GM19240 (cell line): Measurements from ENCODE around the gene RPL19.

ENCODE experiments used
- DNase-seq: peaks from one replicate; pipeline ENCODE4 v3.0.0; 2011; ENCODE audit warnings: low spot score; ENCODE audit not compliant: insufficient read length

The RPL19 gene

DNA sequence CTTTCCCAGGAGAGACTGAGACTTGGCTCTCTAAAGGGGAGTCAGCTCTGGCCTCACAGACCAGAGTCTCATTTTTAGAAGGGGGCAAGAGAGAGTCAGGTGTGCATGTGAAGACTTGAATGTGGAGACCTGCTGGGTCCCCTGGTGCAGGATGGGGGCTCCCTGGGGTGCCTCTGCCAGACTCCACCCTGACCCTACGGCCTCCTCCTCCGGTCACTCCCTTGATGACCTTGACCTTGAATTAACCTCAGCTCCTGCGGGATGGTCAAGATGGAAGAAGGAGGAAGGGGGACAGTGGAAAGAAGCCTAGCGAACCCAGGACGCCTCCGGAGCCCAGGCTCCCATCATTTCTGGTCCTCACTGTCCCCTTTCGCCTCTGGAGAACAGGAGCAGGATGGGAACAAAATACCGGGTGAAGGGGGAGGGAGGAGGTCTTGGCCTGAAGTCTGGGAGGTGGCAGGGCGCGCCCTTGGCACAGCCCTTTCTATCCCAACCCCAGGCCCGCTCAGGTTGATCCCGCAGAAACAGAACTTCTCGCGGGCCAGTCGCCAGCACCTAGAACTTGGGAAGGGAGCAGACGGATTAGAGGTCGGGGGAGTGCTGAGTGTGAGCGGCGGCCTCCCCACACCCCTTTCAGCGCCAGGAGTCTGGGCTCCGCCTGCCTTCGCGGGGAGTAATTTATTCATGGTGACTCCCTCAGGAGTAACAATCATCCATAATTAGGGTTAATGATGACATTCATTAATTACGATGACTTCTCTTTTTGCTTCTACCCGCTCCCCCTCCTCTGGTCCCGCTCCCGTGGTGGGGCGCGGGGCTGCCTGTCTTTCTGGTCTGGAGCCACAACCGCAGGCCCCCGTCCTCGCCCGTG lies 24.1 kb downstream of the RPL19 start:
- no peak for DNase-seq

DNA sequence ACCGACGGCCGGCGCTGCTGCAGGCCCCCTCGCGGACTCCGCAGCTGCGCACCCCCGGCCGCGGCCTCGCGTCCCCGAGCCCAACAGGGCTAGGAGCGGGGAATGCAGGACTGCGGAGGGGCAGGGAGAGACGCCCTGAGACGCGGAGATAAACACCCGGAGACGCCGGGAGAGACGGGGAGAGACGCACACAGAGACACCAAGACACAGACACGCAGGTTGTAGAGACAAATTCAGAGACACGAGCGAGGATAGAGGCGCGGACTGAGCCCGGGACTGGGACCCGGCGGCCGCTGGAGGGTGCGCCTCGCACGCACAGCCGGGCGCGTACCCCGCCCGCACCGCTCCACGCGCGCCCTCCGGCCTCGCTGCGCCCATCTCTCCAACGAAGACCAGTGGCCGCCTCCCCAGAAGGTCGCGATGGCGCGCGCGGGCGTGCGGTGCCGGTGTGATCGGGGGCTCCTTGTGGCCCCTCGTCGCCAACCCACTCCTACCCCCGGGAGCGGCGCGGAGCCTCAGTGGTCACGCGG lies 24.8 kb downstream of the RPL19 start:
- no peak for DNase-seq

DNA sequence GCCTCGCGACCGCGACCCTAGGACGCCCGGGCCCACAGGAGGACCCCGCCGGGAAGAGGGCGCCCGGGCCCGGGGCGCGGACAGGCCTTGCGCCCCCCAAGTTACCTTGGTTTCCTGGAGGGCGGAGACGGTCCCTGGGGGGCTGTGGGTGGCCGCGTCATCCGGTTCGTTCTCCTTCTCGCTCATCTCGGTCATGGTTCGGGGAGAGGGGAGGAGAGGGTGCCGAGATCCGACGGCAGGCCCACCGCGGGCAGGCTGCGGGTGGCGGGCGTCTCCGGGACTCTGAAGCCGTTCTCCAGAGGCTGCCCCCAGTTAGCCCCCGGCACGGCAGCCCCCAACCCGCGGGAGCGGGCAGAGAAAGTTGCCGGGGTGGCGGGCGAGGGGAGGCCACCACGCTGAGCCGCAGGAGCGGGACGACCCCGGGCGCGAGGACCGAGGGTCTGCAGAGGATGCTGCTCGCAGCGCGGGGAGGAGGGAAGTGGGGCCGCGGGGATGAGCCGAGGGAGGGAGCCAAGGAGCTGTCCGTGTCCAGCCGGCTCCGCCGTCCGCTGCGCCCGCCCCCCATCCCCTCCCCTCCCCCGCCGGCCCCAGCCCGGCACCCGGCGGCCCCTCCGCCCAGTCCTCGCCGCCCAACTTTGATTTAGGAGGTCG lies 25.4 kb downstream of the RPL19 start, which contains the start of gene STAC2:
TSS of gene STAC2 (minus strand) at position 638 of the 651 bp plus-strand sequence. CDS start at position 195, 443 bp downstream.
- DNase-seq = no peak

DNA sequence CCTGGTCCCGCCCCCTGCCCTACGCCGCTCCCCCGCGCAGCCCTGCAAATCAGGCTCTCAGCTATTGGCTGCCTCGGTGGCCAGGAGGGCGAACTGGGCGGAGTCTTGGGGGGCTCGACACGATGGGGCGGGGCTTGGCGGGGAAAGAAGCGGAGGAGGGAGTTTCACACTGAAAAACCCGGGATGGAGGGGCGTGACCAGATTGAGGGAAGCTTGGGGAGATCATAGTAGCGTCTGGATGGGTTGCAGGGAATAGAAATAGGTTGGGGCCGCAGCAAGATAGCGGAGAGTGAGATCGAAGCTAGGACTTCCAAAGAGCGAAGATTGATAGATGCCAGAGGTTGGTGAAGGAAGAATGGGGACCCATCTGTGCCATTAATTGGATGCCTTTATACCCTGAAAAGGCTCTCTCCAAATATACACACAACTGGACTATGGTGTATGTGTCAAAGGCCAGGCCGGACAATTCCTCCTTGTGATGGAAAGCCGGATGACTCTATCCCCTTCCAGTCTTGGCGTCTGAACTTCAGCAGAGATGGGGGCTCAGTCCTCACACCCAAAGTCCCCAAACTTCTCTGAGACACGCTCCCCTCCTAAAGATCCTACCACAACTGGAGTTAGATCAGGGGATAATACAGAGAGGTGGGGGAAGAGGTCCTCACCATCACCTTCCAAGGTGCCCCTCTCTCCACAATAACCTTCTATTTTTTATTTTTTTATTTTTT lies 26.0 kb downstream of the RPL19 start:
- no peak for DNase-seq

DNA sequence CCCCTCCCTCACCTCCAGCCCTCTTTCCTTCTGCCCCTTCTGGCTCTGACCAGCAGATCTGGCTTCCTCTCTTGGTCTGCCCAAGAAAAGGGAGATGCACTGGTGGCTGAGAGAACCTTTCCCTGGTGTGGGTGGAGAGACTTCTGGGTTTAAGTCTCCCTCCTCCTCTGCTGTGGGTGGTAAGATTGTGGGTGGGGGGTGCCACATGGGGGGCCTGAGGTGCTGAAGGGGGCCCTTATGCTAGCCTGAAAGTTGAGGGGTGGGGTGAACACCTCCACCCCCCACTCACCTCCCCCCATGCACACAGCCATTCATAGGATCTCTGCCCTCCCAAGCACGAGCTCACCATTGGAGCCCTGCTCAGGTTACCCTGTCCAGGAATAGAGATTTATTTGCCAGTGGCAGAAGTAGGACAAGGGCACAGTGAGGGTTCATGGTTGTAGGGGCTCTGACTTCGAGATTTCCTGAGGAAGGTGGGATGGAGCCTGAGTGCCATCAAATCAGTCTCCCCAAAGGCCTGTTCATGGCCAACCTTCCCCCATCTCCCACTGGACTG lies 27.4 kb downstream of the RPL19 start:
- DNase-seq = no peak

DNA sequence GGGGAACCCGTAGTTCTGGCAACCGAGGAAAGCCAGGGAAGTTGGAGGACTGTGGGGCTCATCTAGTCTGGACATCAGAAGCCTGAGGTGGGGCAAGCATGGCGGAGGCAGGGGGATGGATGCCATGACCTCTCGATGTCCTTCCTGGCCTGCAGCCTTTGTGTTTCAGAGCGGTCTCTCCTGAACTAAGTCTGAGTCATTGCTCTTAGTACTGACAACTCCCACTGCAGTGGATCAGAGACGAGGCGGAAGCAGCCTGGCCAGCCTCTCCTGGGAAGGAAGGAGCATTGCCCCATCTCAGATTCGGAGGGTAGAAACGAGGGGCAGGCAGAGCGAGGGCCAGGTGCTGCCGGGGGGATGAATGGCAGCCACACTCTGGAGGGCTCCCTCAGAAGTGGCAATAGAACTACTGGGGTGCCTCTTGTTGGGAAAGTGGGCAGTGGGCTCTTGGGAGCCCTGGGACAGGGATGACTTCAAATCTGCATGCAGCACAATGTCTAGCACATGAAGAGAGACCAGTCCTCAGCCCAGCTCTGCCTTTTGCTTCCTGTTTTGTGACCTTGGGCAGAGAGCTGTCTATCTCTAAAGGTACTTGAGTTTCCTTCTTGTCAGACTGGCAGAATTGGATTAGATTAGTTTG lies 29.3 kb downstream of the RPL19 start:
- DNase-seq = no peak

DNA sequence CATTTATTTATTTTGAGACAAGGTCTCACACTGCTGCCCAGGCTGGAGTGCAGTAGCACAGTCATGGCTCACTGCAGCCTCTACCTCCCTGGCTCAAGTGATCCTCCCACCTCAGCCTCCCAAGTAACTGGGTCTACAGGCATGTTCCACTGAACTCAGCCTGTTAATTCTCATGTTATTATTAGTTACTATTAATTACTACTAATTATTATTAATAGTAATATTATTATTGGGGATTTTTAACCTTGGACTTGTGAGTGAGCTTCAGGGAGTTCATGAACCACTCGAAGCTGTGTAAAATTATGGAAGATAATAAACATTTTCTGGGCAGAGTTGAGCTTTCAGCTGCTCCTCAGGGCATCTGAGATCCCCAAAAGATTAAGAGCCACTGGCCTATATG lies 30.3 kb downstream of the RPL19 start:
- DNase-seq = no peak

DNA sequence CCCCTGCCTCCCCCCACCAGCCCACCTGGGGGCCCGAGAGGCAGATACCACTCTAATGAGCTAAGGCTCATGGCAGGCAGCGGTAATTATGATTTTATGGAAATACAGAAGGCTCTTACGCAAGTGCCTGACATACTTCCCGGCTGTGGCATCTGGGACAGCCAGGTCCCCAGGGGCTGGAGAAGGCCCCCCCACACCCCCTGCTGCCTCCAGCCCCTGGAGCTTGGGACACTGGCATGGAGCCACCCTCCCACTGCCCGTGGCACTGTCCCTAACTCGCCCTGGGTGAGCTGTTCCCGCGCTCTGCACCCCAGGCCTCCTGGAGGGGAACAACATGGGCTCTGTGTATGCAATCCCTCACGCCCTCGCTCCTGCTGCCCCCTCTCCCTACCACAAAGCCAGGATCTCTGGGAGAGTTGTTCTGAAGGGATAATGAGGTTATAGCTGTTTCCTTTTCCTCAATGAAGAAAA lies 31.0 kb downstream of the RPL19 start:
- DNase-seq = no peak

DNA sequence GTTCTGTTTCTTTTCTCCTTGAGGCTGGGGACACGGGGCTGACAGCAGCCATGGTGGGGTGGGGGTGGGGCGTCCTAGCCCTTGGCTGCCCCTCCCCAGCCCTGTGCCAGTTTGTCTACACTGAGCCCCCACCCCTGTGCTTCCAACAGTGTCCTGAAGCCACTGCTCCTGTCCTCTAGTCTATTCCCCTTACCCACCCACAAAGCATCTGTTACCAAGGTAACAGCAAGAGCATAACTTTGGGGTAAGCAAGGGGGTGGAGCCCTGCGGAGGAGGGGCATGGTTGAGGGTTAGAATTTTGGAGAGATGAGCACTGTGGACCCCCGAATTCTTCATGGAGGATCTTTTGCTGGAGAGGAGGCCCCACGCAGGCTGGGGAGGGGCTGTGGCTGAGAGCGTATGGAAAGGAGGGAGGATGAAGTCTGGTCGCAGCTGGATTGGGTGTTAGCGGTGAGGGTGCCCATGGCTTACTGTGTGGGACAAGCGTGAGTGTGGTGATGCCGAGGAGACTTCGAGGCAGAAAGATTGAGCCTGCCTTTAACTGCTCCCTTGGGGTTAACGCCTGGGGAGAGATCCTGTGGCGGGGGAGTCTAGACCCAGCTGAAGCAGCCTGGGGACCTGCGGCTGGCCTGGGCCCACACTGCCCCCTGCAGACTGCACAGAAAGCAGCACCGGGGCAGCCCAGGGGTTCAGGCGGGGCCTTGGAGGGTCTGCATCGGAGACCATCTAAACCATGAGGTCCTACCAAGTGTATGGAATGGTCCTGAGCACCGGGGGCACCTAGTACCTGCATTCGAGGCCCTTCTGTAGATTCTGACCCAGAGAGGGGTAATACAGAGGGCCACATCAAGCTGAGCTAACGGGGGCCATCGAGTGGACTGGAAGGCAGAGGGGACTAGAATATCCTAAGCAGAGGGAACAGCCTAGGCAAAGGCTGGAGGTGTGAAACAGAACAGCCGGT lies 31.8 kb downstream of the RPL19 start:
- DNase-seq = peak; percentile 76

DNA sequence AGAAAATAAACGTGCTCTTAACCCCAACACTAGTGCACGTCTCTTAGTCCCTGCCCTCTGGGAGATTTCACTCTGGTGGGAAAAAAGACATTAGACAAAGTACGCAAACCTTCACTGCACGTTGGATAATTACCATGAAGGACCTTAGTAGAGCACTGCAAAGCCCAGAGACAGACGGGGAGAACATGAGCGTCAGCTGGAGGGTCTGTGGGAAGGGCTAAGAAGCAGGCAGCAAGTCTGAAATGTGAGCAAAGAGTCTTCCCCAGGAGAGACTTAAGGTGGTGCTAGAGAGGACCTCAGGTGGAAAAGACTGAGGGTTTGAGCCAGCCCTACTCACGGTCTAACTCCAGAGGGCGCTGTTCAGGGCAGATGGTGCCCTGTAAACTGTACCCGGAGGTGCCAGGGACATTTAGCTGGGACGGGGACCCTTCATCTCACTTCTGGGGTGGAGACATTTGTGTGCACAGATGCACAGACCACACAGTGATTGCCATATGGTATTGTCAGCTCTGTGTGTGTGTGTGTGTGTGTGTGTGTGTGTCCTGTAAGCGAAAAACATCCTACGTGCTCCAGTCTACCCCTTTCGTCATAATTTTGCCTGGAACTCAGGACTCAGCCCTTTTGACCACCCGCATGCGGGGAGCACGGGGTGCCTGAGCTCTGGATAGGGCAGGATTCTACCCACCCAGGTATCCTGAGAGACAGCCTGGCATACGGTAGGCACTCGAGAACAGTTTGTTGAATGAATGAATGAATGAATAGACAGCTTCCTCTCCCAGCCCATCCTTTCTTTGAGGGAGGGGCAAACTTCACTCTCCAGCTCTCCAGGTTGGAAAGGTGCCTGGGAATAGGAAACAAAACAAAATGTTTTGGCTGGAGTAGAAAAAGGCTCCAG lies 35.7 kb downstream of the RPL19 start:
- DNase-seq = peak; percentile 67

DNA sequence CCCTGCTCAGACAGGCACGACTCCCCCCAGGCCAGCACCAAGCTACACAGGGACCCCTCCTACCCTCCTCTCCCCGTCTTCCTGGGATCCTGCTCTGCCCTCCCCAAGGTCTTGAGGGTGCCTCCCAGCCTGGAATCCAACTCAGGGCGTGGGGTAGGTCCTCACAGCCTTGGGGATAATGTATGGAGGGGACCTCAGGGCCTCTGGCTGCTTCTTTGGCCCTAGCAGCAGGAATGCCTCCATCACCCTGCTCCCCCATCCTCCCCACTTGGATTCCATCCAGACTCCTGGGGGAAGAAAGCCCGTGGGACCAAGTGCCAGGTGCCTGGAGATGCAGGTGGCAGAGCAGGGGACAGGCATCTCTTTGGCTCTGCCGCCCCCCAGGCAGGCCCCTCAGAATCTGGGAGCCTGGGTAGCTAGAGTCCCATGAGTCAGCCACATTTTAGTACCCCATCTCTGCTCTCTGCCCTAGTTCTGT lies 36.4 kb downstream of the RPL19 start:
- no peak for DNase-seq

DNA sequence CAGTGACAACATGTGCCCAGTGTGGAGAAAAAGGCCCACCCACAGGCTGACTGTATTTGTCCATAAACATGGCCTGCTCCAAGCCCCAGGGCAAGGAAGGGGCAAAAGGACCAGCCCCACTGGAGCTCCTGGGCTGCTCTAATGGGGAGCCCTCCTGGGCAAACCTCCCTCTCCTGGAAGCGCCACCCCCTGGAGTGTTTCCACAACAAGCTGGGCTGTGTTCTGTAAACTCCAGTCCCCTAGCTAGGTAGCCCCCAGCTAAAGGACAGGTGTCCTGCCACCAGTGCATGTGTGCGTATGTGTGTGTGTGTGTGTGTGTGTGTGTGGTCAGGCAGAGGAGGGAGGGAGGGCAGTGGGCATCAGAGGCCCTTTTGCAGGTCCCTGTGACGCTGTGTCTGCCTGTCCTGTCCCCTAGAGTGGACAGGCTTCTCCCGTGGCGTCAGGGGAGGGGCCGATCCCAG lies 36.9 kb downstream of the RPL19 start:
- no peak for DNase-seq

DNA sequence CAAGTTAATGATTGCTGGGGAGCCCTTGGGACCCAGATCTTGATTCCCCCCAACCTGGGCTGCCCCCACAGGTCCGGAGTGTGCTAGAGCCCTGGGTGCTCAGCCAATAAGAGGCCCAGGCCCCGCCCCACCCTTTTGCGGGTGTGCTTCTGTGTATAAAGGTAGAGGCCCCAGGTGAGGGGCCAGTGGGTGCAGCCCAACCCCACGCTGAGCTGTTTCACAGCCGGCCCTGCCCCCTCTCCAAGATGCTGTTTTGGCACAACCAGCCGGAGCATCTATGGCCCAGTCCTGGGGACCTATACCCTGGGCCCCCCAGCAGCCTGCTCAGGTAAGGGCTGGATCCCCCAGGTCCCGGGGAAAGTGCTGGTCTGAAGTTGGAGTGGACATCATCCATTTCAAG lies 37.5 kb downstream of the RPL19 start:
- no peak for DNase-seq

DNA sequence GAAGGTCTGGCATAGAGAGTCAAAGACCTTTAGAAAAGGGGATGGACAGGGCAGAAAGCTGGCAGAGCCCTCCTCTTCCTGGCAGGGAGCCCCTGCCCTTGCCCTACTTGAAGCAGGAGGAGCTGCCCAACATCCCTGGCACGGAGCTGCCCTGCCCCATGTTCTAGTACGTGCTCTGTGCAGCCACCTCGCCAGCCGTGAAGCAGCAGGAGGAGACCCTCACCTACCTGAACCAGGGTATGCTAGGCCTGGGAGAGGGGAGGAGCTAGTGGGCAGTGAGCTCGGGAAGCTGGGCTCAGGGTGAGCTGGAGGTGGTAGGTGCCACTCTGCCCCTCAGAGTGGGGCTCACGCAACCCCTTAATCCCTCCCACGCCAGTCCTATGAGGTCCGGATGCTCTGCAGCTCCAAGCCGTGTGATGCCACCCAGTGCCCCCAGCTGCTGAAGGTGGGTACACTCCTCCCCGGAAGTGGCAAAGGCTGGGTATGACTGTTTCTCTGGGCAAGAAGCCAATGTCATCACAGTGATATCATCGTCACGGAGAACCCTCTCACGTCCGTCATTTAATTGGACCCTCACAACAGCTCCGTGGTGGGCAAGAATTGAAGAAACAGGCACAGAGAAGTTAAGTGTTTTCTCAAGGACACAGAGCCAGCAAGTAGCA lies 38.4 kb downstream of the RPL19 start:
- DNase-seq = no peak

DNA sequence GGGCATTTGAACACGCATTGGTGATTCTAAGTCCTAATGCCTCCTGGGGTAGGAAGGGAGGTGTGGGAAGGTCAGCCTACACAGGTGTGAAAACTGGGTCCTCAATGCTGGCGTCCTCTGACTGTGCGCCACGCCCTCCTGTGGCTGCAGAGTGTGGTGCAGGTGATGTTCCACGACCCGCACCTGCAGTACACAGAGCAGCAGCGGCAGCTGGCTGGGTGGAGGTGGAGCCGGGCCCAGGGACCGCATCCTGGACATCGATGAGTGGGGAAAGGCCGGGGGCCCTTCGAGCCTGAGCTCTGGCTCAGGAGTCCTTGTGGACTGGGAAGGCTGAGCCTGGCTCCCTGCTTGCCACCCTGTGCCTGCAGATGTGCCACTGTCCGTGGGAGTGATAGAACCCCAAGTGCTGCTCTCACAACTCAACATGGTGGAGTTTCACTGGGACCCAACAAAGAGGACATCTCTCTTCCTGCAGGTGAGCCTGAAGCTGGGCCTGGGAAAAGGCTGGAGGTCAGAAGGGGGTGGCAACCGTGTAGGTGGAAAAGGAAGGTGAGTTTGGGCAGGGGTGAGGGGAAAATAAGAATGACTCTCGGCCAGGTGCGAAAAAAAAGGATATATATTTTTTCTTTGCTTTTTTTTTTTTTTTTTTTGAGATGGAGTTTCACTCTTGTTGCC lies 39.7 kb downstream of the RPL19 start:
- DNase-seq = no peak

DNA sequence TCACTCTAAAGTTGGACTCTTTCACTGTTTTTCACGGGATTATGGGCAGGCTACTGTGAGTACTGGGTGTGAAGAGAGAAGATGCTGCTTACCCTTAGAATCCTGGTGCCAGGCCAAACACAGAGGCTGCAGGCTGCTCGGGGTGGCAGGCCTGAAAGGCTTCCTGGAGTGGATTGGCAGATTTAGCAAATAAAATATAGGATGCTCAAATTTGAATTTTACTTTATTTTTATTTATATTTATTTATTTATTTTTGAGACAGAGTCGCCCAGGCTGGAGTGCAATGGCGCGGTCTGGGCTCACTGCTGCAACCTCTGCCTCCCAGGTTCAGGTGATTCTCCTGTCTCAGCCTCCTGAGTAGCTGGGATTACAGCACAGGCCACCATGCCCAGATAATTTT lies 40.5 kb downstream of the RPL19 start:
- no peak for DNase-seq

DNA sequence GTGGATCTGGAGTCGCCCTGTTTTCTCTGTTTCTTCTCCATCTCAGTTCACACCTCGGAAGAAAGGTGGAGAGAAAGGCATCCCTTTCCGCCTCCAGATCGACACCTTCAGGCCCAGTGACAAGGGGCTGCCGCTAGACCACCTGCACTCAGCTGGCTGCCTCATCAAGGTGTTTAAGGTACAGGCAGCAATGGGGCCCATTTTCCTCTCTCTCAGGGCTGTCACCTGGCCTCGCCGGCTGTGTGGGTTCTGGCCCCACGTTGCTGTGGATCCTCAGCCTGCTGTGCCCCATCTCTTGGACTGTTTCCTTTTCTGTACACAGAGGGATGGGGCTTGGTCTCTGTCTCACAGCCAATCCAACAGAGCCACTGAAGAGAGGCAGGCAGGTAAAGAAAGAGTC lies 43.1 kb downstream of the RPL19 start:
- no peak for DNase-seq
